NCI-H2107 treated with DMSO at 0.1 percent for 48 hours (cell line): ENCODE measurements around the gene CMTM1.

Experiments
- DNase-seq: peaks from one replicate; lab custom pipeline; 2025; ENCODE audit not compliant: unreplicated experiment; lab: John Stamatoyannopoulos, UW

The CMTM1 gene

DNA sequence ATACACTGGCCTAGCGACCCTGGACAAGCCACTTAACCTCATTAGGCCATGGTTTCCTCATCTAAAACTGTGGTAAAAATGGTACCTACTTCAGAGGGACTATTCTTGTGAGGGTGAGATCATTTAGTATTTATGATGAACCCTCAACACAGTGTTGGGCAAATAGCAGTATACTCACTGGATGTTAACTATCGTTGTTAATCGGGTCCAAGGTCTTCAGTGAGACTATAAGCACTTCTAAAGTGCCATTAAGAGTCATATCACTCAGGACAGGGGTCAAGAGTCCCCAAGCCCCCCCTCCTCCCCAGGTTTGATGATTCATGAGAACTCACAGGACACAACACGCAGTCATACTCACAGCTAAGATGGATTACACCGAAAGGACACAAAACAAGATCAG lies 27.3 kb upstream of the CMTM1 start:
- DNase-seq = no peak

DNA sequence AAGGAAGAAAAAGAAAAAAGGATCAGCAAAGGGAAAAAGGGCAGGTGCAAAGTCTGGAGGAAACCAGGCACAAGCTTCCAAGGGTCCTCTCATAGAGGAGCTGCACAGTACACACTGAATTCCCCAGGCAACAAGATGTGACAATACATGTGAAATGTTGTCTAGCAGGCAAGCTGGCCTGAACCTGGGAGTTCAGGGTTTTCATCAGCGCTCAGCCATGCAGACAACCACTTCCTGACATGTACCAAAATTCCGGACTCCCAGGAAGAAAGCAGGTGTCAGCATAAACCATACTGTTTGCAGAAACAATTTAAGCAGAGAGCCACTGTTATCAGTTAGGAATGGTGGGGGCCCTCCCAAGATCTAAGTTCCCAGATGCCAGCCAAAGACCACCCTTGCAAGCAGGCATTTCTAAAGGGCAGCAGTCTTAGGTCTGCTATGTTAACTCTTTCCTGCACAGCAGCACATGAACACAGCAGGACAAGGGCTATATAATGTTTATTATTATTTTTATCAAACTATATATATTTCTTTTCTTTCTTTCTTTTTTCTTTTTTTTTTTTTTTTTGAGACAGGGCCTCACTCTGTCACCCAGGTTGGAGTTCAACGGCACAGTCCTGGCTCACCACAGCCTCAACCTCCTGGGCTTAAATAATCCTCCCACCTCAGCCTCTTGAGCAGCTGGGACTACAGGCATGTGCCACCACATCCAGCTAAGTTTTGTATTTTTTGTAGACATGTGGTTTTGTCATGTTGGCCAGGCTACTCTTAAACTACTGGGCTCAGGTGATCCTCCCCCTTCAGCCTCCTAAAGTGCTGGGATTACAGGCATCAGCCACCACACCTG lies 26.4 kb upstream of the CMTM1 start:
- peak; percentile 73 for DNase-seq

DNA sequence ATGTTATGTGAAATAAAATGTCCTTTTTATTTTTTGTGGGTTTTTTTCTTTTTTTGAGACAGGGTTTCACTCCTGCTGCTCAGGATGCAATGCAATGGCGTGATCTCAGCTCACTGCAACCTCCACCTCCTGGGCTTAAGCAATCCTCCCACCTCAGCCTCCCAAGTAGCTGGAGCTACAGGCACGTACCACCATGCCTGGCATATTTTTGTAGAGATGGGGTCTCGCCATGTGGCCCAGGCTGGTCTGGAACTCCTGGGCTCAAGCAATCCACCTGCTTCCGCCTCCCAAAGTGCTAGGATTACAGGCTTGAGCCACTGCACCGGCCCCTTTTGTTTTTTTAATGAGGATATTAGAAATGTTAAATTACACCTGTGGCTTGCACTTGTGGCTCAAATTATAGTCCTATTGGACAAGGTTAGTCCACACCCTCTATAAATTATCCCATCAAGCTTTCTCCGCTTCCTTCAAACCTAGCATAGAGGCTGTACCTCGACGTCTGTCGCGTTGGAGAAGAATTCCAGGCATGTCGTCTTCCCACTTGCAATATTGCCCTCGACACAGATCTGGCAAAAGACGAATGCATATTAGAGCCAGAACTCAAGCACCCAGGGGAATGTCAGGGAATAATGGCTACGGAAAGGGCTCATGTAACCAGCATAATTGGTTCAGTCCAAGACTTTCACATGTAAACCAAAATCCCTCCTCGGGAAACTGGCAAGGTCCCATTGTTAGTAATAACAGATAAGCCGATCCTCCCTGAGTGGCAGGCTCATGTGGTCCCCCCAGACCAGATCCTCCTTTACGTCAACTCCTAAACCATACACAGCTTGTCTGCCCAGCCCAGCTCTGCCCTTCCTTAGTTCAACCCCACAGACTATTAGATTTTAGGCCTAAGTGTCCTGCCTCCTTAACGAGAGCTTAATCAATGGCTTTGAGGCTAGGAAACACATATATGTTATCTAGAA lies 24.6 kb upstream of the CMTM1 start:
- DNase-seq = no peak

DNA sequence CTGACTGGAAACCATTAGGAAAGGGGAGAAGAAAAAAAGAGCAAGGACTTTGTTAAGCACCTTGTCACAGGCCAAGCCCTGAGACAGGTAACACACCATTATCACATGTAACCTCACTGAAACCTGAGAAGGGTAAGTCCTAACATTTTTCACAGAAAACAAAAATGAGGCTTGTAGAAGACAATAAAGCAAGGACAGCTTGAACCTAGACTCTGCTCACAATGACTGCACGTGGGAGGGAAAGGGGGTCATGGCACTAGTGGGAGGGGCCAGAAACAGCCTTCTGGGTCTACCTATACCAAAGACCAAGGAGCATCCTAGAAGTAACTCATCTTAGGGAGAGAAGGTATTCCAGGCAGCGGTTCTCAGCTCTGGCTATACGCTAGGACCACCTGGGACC lies 23.8 kb upstream of the CMTM1 start:
- DNase-seq = no peak

DNA sequence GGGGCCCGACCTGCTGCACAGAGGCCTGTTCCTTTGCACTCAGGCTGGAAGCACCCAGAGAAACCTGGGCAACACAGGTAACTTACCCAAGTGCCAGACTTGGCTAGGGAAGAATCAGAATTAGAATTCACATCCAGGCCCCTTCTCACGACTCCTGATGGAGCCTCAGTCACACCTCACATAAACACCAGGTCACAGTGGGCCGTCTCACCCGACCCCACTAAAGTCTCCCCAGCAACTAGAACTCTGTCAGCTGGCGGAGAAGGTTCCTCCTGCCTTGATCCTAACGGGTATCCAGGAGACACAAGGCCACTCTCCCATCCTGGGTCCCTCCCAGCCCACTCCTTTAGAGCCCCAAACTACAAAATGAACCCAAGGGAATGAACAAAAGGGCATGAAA lies 22.7 kb upstream of the CMTM1 start:
- no peak for DNase-seq

DNA sequence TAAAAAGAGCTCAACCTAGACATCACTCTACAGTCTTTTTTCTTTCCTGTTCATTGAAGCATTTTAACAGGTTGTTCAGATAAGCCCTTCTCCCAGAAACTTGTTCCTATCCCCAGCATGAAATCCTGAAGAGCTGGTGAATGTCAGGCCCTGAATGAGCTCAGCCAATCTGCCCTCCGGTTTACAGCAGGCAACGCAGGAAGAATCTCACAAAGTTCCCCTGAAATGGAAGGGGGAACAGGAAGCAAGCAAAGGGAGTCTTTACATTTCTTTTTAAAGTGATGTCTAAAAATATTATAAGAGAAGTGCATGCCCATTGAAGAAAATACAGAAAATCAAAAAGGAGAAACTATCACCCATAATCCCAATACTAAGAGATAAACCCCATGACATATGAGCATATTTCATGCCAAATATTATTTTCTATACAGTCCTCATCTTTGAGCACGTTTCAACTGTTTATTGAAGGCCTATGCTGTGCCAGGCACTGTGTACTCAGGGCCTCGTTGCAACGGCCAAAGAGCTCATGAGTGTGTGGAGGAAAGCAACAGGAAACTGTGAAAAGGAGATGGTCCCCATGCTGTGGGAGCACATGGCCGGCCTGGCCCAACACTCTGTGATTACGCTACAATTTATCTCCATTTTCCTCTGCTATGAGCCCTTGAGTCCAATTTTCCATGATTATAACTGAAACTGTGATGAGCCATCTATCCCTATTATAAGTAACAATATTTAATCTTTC lies 22.1 kb upstream of the CMTM1 start:
- no peak for DNase-seq

DNA sequence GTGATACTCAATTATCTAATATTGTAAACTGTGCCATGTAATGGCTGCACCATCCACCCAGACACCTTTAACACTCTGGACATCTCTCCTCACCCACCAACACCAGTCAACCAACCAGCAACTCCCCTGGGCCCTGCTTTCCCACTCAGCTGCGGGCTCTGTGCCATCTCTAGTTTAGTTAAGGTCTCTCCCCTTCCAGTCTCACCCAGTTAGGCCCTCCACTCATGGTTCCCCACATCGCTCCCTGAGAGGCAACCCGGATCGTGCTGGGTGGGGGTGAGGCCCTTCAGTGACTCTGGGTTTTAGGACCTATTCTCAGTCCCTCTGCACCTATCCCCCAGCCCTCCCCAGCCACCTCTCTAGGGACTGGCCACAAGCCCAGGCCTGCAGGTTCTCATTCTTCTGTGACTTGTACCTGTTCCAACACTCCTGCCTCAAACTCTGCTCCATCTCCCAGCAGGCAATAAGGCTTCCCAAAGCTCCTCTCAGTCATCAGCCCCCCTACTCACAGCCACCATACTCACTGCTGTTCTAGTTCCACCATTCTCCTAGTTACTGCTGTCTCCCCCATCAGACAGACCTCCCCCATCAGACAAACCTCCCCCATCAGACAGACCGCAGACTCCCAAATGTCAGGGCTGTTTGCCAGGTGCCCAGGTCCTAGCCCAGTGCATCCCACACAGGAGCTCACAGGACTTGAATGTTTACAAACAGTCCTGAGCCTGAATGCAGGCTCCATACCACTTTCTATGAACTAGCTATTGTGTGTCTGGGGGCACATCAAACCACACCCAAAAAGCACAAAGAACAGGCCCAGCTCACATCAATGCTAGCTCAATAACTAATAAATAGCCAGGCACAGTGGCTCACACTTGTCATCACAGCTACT lies 18.9 kb upstream of the CMTM1 start:
- peak; percentile 26 for DNase-seq

DNA sequence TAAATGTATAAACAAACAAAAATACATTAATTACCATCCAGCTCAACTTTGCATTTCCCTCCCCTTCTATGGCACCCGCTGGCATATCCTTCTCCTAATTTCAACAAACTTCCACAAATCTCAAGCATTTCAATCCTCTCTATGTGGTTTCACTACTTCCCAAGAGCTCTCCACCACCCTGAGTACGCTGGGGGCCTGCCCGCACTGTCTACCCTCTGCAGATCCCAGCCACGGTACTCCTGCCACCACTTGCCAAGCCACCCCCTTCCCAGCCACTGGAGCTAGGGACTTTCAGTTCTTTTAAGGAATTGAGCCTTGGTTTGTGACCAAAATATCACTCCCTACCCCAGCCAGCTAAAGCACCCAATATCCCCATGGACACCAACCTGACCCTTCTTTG lies 18.2 kb upstream of the CMTM1 start:
- DNase-seq = no peak

DNA sequence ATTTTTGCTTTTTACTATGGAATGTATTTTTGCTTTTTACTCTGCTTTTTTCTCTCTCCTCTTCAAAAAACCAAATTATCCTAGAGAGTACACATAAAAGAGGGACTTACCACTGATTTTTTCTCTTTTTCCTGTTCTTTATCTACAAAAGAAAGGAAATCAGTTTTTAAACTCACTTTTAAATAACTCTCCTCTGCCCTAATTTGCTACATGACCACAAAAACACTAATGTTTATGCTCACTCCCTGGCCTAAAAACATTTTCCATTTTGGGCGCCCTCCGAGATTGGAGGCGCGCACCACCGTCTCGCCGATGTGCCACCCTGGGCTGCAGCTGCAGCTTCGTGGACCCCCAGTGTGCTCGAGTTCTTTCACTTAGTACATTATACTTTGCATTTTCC lies 17.4 kb upstream of the CMTM1 start:
- no peak for DNase-seq

DNA sequence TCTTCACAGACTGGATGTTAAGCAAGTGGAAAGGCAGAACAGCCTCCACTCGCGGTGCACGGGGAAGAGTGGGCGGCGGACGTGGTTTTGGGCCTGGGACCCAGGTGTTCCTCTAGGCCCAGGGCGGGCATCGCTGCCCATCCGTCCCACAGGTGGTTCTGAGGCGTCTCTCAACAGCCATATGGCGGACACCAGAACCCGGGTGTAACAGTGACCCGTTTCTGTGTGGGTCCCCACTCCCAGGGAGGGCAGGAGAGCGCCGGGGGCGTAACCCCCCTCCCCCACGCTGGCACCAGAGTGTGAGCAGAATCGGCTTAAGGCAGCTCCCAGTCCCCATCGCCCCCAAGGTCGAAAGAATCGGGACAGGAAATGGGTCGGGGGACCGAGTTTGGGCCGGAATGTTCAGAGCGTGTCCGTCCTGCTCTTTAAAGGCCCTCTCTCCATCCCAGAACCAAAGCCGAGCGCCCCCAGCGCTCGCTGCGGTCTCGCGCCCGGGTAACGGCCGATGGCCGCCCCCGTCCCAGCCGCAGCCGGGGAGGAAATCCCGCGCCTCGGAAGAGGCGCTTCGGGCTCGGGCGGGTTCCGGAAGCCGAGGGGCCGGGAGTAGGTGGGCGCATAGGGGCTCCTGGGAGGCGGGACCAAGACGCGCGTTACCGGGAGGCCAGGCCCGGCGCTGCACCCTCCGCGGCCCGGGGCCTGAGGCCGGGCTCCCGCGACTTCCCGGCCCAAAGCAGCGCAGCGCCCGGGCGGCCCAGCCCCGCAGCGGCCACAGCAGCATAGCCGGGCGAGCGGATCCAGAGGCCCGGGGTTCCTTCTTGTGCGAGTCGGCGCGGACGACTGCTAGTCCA lies 16.7 kb upstream of the CMTM1 start, which contains the start of gene TK2:
Gene TK2, minus strand, starts transcription at position 839 of the 848 bp plus-strand sequence. Its CDS starts 61 bp downstream, at position 778.
- no peak for DNase-seq

DNA sequence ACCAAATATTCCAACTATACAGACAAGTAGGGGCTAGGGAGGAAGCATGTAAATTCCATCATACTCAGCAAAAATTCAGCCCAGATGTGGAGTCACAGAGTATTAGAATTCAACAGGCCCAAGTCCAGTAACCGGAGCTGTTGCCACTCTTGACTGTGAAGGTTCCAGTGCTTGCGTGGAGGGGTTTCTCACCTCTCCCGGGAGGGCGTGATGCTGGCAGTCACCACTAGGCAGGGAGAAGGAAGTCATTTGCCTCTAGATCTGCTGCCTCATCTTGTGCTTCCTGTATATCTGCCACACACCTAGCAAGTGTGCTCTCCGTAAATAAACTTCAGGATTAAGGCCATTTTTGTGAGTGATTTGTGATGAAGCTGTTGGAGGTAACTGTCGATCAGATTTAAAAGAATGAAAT lies 14.9 kb upstream of the CMTM1 start:
- DNase-seq = peak; percentile 12

DNA sequence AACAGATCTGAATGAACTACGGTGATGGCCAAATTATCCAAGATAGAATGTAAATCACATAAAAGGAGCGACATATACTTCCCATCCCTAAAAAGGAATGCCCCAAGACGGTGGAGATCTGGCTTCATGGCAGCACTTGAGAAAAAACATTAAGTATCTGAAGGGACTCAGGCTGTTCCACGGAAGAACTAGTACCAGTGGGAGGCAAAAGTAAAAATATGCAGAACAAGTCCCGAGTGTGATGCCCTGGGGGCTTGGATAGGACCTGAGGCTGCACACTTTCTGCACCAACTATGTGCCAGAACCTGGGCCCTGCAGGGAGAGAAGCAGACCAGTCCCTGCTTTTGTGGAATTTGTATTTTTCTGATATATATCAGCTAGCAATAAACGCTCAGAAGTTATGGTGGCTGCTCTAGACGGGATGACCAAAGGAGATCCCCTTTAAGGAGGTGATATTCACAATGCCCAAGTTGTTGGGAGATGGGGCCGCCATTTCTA lies 14.4 kb upstream of the CMTM1 start:
- DNase-seq = no peak

DNA sequence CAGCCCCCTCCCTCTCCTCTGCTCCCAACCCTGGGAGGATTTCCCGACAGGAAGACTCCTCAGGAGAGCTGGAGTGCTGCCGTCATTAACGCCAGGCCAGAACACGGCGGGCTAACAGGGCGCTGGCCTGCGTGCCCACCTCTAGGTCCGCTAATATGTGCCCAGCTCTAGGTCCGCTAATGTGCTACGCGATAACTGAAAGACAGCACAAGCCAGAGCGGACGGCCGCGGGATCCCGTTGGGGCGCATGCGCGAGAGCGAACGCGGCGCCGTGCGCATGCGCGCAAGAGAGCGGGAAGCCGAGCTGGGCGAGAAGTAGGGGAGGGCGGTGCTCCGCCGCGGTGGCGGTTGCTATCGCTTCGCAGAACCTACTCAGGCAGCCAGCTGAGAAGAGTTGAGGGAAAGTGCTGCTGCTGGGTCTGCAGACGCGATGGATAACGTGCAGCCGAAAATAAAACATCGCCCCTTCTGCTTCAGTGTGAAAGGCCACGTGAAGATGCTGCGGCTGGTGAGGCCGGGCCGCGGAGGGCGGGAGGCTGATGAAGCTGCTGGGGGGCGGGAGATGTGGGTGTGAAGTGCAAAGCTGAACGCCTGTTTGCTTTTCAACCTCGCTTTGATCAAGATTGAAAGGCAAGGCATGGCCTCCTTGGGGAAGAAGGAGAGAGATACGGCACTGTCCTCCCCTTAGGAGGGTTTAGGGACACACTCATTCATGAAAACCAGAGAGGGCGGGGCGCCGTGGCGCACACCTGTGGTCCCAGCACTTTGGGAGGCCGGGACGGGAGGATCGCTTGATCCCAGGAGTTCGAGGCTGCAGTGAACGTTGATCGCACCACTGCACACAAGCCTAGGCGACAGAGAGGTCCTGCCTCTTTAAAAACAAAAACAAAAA lies 13.7 kb upstream of the CMTM1 start, which contains the start of gene CKLF:
Gene CKLF, plus strand, starts transcription at position 291 of the 892 bp plus-strand sequence. Its CDS starts 140 bp downstream, at position 431.
- peak; percentile 84 for DNase-seq

DNA sequence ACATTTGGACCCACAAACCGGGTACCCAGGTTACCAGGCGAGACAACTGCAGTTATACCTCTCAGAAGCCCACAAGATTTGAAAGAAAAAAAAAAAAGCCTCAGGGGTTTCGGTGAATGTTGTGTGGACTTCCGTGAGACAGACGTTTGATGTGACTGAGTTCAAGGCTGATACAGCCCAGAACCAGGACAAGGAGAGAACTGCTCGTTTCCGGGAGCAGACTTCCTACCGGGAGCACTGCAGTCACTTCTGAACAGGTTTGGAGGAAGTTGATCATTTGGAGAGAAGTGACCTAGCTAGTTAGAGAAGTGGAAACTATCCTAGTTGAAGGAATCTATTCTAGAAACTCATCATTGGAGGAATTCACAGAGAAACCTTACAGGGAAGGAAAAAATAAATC lies 13.0 kb upstream of the CMTM1 start:
- DNase-seq = no peak

DNA sequence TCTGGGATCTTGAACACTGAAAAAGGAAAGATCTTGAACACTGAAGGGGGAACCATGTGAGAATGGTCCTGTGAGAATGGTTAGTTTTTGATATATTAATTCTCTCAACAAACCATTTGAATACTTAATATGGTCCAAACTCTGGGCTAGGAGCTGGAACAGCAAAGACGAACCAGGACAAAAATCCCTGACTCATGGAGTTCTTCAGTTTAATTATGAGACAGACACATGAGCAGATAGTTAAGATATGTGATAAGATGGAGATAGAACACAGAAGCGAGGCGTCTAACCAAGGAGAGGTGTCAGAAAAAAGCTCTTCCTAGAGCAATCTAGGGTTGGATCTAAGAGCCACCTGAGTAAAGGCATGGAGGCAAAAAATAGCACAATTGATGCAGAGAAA lies 12.2 kb upstream of the CMTM1 start:
- DNase-seq = no peak

DNA sequence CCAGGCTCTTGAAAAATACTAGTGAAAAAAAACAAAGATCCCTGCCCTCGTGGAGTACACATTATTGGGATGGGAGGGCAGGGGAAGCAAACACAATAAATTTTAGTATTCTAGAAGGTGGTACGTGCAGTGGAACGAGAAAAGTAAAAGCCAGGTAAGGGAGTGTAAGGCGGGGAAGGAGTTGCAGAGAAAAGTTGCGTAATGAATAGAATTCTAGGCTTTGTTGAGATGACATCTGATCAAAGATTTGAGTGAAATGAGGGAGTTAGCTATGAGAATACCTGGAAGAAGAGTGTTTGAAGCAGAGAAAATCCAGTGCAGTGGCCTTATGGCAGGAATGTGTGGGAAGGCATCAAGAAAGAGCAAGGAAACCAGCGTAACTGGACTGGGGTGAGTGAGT lies 11.7 kb upstream of the CMTM1 start:
- DNase-seq = no peak

DNA sequence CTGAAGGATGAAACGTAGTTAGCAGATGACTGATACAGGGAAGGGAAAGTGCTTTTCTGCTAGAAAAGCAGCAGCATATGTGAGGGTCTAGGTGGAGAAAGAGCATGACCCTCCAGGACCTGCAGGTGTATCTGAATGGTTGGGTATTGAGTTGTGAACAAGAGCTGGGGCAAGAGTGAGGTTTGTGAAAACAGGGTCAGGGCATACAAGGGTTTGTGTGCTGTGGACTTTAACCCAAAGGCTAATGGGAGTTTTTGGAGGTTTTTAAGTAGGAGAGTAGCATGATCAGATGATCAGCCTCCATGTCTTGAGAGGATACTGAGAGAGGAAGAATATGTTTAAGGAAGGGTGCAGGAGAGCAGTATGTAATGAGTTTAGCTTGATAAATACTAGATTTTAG lies 6.1 kb upstream of the CMTM1 start:
- DNase-seq = no peak
